T-cell (primary cell): Measurements from ENCODE around the gene PTGDR2. TPM values are rescaled to one million over a fixed set of nuclear protein-coding genes. Genes with fewer than 3 reads are reported as not detected.

ENCODE experiments used
- ATAC-seq, 4 experiments: fragments of 200-7000 bp in 3 of 4; fragments of 150-1000 bp in 1 of 4; cut with Tn5 transposase; replicated peaks in 1 of 4; 1 replicate in 3 of 4; 2 replicates in 1 of 4; pipeline ENCODE4 v1.10.0; 2021; ENCODE audit warnings: moderate library complexity in 3 of 4, mild to moderate bottlenecking in 2 of 4, moderate number of reproducible peaks in 1 of 4
- CTCF ChIA-PET, 2 donors: fragments of 300-600 bp; sonication (Branson Sonifier 250); formaldehyde crosslinking; loops; one replicate each; lab custom pipeline; 2022; ENCODE audit warnings: antibody characterized with exemption in 2 of 2; lab: Charles Lee
- POLR2A ChIA-PET, 2 donors: fragments of 300-600 bp; sonication (Branson Sonifier 250); formaldehyde crosslinking; loops; one replicate each; lab custom pipeline; 2022; ENCODE audit warnings: antibody characterized with exemption in 2 of 2; lab: Charles Lee
- DNase-seq, 35 experiments: peaks; one replicate each; pipeline versions ENCODE4 v3.0.0 to v3.0.0-alpha.2; 2013 to 2023
- H3K27ac ChIP-seq: one replicate; pipeline ENCODE4 v1.5.1; 2013; ENCODE audit warnings: low read length
- H3K27me3 ChIP-seq, 2 experiments: replicated peaks in 1 of 2; 1 replicate in 1 of 2; 2 replicates in 1 of 2; pipeline versions ENCODE4 v1.6.1 to v1.7.0; 2013; ENCODE audit warnings: low read length in 1 of 2, mixed read lengths in 1 of 2; ENCODE audit not compliant: control insufficient read depth in 2 of 2, insufficient read depth in 2 of 2; ENCODE audit errors: extremely low read depth in 1 of 2
- H3K36me3 ChIP-seq, 2 donors: 1 replicate in 1 of 2; 2 replicates in 1 of 2; pipeline versions ENCODE4 v1.6.1 to v1.7.0; 2013; ENCODE audit warnings: low read length in 1 of 2; ENCODE audit not compliant: control insufficient read depth in 2 of 2, insufficient read depth in 1 of 2; ENCODE audit errors: extremely low read depth in 1 of 2
- H3K4me1 ChIP-seq, 2 experiments: 1 replicate in 1 of 2; 2 replicates in 1 of 2; pipeline versions ENCODE4 v1.6.1 to v1.7.0; 2013; ENCODE audit warnings: low read length in 2 of 2, mixed read lengths in 1 of 2; ENCODE audit not compliant: insufficient read depth in 2 of 2, control insufficient read depth in 1 of 2; ENCODE audit errors: extremely low read depth in 1 of 2
- H3K4me3 ChIP-seq, 2 donors: 1 replicate in 1 of 2; 2 replicates in 1 of 2; pipeline versions ENCODE4 v1.5.1 to v1.7.0; 2013; ENCODE audit warnings: mild to moderate bottlenecking in 2 of 2, low read length in 1 of 2, moderate library complexity in 1 of 2; ENCODE audit not compliant: control insufficient read depth in 1 of 2; ENCODE audit errors: extremely low read depth in 1 of 2
- H3K9me3 ChIP-seq: 2 replicates; pipeline ENCODE4 v1.7.0; 2013
- H3K27ac Mint-ChIP-seq, 2 donors: one replicate each; pipeline ENCODE4 v1.8.0; 2020 to 2021; ENCODE audit warnings: mild to moderate bottlenecking in 2 of 2, mixed read lengths in 2 of 2
- H3K27me3 Mint-ChIP-seq, 2 donors: one replicate each; pipeline ENCODE4 v1.8.0; 2021 to 2022; ENCODE audit warnings: mixed read lengths in 2 of 2
- H3K36me3 Mint-ChIP-seq: one replicate; pipeline ENCODE4 v1.8.0; 2021; ENCODE audit warnings: mixed read lengths
- H3K4me1 Mint-ChIP-seq, 3 donors: one replicate each; pipeline ENCODE4 v1.8.0; 2020 to 2022; ENCODE audit warnings: mixed read lengths in 3 of 3, mild to moderate bottlenecking in 1 of 3
- H3K4me3 Mint-ChIP-seq, 3 donors: one replicate each; pipeline ENCODE4 v1.8.0; 2020 to 2022; ENCODE audit warnings: mild to moderate bottlenecking in 3 of 3, mixed read lengths in 3 of 3, moderate library complexity in 3 of 3
- H3K9me3 Mint-ChIP-seq, 3 donors: one replicate each; pipeline ENCODE4 v1.8.0; 2020 to 2022; ENCODE audit warnings: mixed read lengths in 3 of 3
- whole genome bisulfite sequencing: methylation state at CpG from one replicate; pipeline ENCODE4 v1.1.5; 2013; ENCODE audit warnings: missing lambda C conversion rate; ENCODE audit not compliant: insufficient coverage; 5-methylcytosine and 5-hydroxymethylcytosine counted together
- total RNA-seq, 35 experiments: library from RNA in 6 of 35; stranded (reverse) in 6 of 35; fragments of 120-200 nt in 1 of 35; gene quantifications; one replicate each; pipeline versions ENCODE4 v1.2.1 to v1.2.4 and lab custom pipeline; 2013 to 2026

PTGDR2 gene
- total RNA-seq, 5 donors from 2014 or later (not counting 1 experiment from before 2014, with no cell fraction given), result 1.6 to 23.1 (median 2.7) TPM

- no peaks in the 10 kb centered on the region for H3K27me3 Mint-ChIP-seq
- ChIA-PET POLR2A (no interaction called here), CTCF (interaction anchor here in 1 of 2 donors (0.5 kb wide), 1 partner anchor 76 kb away, joined by 6 read pairs; no protein-coding TSS in a partner anchor)
- no peak overlapping the region for H3K4me3 ChIP-seq
- DNase-seq, result no peak
- H3K36me3 ChIP-seq, result peaks cover 0 to 21% of the 10 kb centered on the region in 2 donors
- no peak overlapping the region for H3K4me3 Mint-ChIP-seq
- H3K9me3 ChIP-seq, result no peaks in the 10 kb centered on the region
- H3K27ac Mint-ChIP-seq, result no peak overlapping the region
- H3K9me3 Mint-ChIP-seq, result no peaks in the 10 kb centered on the region
- peaks cover 0 to 8% of the 10 kb centered on the region in 2 experiments for H3K27me3 ChIP-seq
- peaks cover 5 to 26% of the 10 kb centered on the region in 2 experiments for H3K4me1 ChIP-seq
- WGBS, result 100% methylated on average over 1 of the region's 2 CpGs
- peaks cover 22% of the 10 kb centered on the region for H3K36me3 Mint-ChIP-seq
- peaks cover 13% of the 10 kb centered on the region in 3 donors for H3K4me1 Mint-ChIP-seq
- ATAC-seq, result no peak
- no peak overlapping the region for H3K27ac ChIP-seq
Measured at GRCh38 chr11:60876168-60876485, 20.4 kb upstream of the PTGDR2 start.

- H3K27me3 ChIP-seq, result peaks cover 0 to 13% of the 10 kb centered on the region in 2 experiments
- CTCF ChIA-PET, result interaction anchor here in 1 of 2 donors (0.5 kb wide), 1 partner anchor 75 kb away, joined by 6 read pairs; no protein-coding TSS in a partner anchor
- H3K4me1 Mint-ChIP-seq, result peaks cover 17 to 18% (median 17%) of the 10 kb centered on the region in 3 donors
Measured at GRCh38 chr11:60875366-60876167, 19.8 kb upstream of the PTGDR2 start.

DNA sequence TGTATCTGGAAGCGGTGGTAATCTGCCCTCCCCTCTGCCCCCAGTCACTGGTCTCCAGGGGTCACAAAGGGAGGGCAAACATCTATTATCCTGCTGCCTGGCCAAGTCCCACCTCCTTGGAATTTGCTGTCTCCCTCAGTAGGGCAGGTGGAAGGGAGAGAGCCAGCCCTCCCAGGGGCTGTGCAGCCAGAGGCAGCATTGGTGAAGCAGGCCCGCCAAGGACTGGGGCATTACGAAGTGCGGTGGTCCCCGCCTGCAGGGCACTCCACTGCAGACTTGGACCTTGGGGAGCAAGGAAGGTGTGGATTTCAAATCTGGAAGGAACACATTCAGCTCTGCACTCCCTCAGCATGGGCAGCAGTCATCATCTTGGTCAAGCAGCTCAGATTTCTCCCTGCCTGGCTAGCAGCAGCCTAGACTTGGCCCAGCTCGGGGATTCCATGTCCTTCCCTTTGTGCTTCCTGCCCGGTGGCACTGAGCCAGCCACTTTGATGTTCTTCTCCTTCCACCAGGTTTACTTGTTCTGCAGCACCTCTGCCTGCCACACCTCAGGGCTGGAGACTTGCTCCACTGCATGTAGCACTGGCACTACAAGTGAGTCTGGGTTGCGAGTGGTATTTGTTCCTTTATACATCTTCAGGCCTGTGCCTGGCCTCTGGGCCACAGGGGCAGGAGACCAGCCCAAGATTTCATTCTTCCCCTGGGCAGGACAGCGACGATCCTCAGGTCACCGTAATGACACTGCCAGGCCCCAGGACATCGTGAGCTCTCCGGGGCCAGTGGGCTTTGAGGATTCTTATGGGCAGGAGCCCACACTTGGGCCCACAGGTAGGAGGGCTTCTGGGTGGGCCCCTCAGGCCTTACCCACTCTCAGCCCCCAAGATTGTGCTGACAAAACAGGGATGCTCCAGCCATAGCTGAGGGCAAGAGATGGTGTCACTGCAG is 18.9 kb upstream of the PTGDR2 start:
- ChIA-PET CTCF (no interaction called here), POLR2A (no interaction called here)
- no peaks in the 10 kb centered on the region for H3K9me3 ChIP-seq
- peaks cover 17 to 18% (median 17%) of the 10 kb centered on the region in 3 donors for H3K4me1 Mint-ChIP-seq
- 79% methylated on average over 3 of the region's 13 CpGs for WGBS
- no peak overlapping the region for H3K27ac ChIP-seq
- no peak overlapping the region for H3K4me3 ChIP-seq
- H3K4me1 ChIP-seq, result peaks cover 8 to 38% of the 10 kb centered on the region in 2 experiments
- H3K4me3 Mint-ChIP-seq, result no peak overlapping the region
- no peak for DNase-seq
- peaks cover 9% of the 10 kb centered on the region for H3K36me3 Mint-ChIP-seq
- peaks cover 0 to 13% of the 10 kb centered on the region in 2 experiments for H3K27me3 ChIP-seq
- no peaks in the 10 kb centered on the region for H3K9me3 Mint-ChIP-seq
- peaks cover 0 to 10% of the 10 kb centered on the region in 2 donors for H3K36me3 ChIP-seq
- ATAC-seq, result no peak
- H3K27ac Mint-ChIP-seq, result no peak overlapping the region
- H3K27me3 Mint-ChIP-seq, result peaks cover 0 to under 1% of the 10 kb centered on the region in 2 donors

More at GRCh38 chr11:60875366-60876167, 19.8 kb upstream of the PTGDR2 start:
- ATAC-seq (no peak), DNase-seq (no peak)
- H3K27ac Mint-ChIP-seq, result no peak overlapping the region
- Histone ChIP-seq H3K9me3 (no peaks in the 10 kb centered on the region), H3K4me1 (peaks cover 8 to 32% of the 10 kb centered on the region in 2 experiments), H3K27ac (no peak overlapping the region), H3K36me3 (peaks cover 0 to 18% of the 10 kb centered on the region in 2 donors), H3K4me3 (no peak overlapping the region)
- no peaks in the 10 kb centered on the region for H3K9me3 Mint-ChIP-seq
- H3K36me3 Mint-ChIP-seq, result peaks cover 17% of the 10 kb centered on the region
- 92% methylated on average over 5 of the region's 7 CpGs for WGBS
- H3K4me3 Mint-ChIP-seq, result no peak overlapping the region
- H3K27me3 Mint-ChIP-seq, result no peaks in the 10 kb centered on the region
- POLR2A ChIA-PET, result no interaction called here

DNA sequence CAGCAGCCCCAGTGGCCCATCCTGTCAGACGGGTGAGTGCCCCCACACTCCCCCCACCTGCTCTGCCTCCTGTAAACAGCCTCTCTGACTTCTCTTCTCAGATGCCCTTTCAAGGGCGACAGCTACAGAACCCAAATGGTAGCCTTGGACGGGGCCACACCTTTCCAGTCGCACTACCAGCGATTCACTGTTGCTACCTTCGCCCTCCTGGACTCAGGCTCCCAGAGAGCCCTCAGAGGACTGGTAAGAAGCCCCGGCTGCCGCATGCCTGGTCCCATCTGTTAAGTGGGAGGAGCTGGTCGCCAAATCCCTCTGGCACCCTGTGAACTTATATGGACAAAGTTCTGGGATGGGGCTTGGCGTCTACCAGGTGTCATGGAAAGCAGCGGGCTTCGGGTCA is 17.8 kb upstream of the PTGDR2 start:
- Mint-ChIP-seq H3K4me3 (no peak overlapping the region), H3K36me3 (peaks cover 9% of the 10 kb centered on the region), H3K27ac (no peak overlapping the region), H3K27me3 (peaks cover 0 to 4% of the 10 kb centered on the region in 2 donors), H3K9me3 (no peaks in the 10 kb centered on the region), H3K4me1 (peaks cover 18 to 22% (median 19%) of the 10 kb centered on the region in 3 donors)
- WGBS, result 91% methylated on average over 8 of the region's 12 CpGs
- no peak overlapping the region for H3K4me3 ChIP-seq
- DNase-seq (no peak), ATAC-seq (peak in 2 of 4 experiments; percentile 5 to 9)
- no peak overlapping the region for H3K27ac ChIP-seq
- ChIA-PET POLR2A (interaction anchor here in 1 of 2 donors (0.6 kb wide), 1 partner anchor 155 kb away, joined by 5 read pairs; no protein-coding TSS in a partner anchor), CTCF (no interaction called here)
- H3K4me1 ChIP-seq, result peaks cover 8 to 38% of the 10 kb centered on the region in 2 experiments
- H3K9me3 ChIP-seq, result no peaks in the 10 kb centered on the region
- H3K27me3 ChIP-seq, result peaks cover 0 to 24% of the 10 kb centered on the region in 2 experiments
- peaks cover 0 to 9% of the 10 kb centered on the region in 2 donors for H3K36me3 ChIP-seq

GRCh38 chr11:60872961-60873524 is 17.3 kb upstream of the PTGDR2 start:
- POLR2A ChIA-PET, result interaction anchor here in 1 of 2 donors (0.6 kb wide), 1 partner anchor 155 kb away, joined by 5 read pairs; no protein-coding TSS in a partner anchor
- Histone ChIP-seq H3K27me3 (peaks cover 0 to 29% of the 10 kb centered on the region in 2 experiments), H3K36me3 (peaks cover 0 to 7% of the 10 kb centered on the region in 2 donors), H3K4me3 (no peak overlapping the region), H3K4me1 (peaks cover 8 to 40% of the 10 kb centered on the region in 2 experiments), H3K27ac (no peak overlapping the region), H3K9me3 (no peaks in the 10 kb centered on the region)
- H3K27ac Mint-ChIP-seq, result peak overlapping the region in 1 of 2 donors; percentile 39
- peaks cover 6% of the 10 kb centered on the region for H3K36me3 Mint-ChIP-seq
- DNase-seq (peak in 12 of 35 experiments; percentile 7 to 30 (median 14)), ATAC-seq (peak; percentile 25 to 68 (median 44))
- CTCF ChIA-PET, result no interaction called here
- peaks cover 0 to 4% of the 10 kb centered on the region in 2 donors for H3K27me3 Mint-ChIP-seq
- WGBS, result 68% methylated on average over 15 of the region's 16 CpGs
- H3K4me1 Mint-ChIP-seq, result peaks cover 18 to 24% (median 21%) of the 10 kb centered on the region in 3 donors
- H3K9me3 Mint-ChIP-seq, result no peaks in the 10 kb centered on the region
- no peak overlapping the region for H3K4me3 Mint-ChIP-seq
